ENCODE results near the gene CDHR1.
"Not testable (repeated sequence)": the region's sequence is repeated elsewhere in the genome, so short reads cannot be mapped to it uniquely, and the experiment has no call there.

Gene CDHR1

GRCh38 chr10:84194424-84195043 lies at the start of gene CDHR1:
Gene CDHR1 (plus strand): TSS chr10:84194537. CDS start chr10:84194761, 224 bp downstream.
- no peak for DNase-seq (ENCODE audit: low read depth)

GRCh38 chr10:84147347-84147746 lies 47.0 kb upstream of the CDHR1 start:
- DNase-seq (ENCODE audit: low read depth) = no peak

- peak; percentile 49 for DNase-seq (ENCODE audit: low read depth)
Observed at GRCh38 chr10:84148006-84148597, 46.2 kb upstream of the CDHR1 start.

- DNase-seq (ENCODE audit: low read depth) = no peak
Observed at GRCh38 chr10:84149854-84150253, 44.5 kb upstream of the CDHR1 start.

GRCh38 chr10:84152769-84153168 lies 41.6 kb upstream of the CDHR1 start:
- no peak for DNase-seq (ENCODE audit: low read depth)

GRCh38 chr10:84155521-84155920 lies 38.8 kb upstream of the CDHR1 start:
- no peak for DNase-seq (ENCODE audit: low read depth)

GRCh38 chr10:84156009-84156408 lies 38.3 kb upstream of the CDHR1 start:
- DNase-seq (ENCODE audit: low read depth) = no peak

GRCh38 chr10:84156768-84157167 lies 37.6 kb upstream of the CDHR1 start:
- DNase-seq (ENCODE audit: low read depth) = peak; percentile 43

GRCh38 chr10:84158061-84158460 lies 36.3 kb upstream of the CDHR1 start:
- no peak for DNase-seq (ENCODE audit: low read depth)

GRCh38 chr10:84158550-84158949 lies 35.8 kb upstream of the CDHR1 start:
- no peak for DNase-seq (ENCODE audit: low read depth)

GRCh38 chr10:84159076-84159685 lies 35.2 kb upstream of the CDHR1 start:
- DNase-seq (ENCODE audit: low read depth) = no peak

GRCh38 chr10:84160663-84161362 lies 33.5 kb upstream of the CDHR1 start:
- DNase-seq (ENCODE audit: low read depth) = no peak

GRCh38 chr10:84163996-84164395 lies 30.3 kb upstream of the CDHR1 start:
- no peak for DNase-seq (ENCODE audit: low read depth)

- DNase-seq (ENCODE audit: low read depth) = no peak
Observed at GRCh38 chr10:84164442-84164841, 29.9 kb upstream of the CDHR1 start.

- DNase-seq (ENCODE audit: low read depth) = no peak
Observed at GRCh38 chr10:84166620-84167288, 27.6 kb upstream of the CDHR1 start.

- DNase-seq (ENCODE audit: low read depth) = not testable (repeated sequence)
Observed at GRCh38 chr10:84167289-84167653, 27.1 kb upstream of the CDHR1 start.

GRCh38 chr10:84168382-84168781 lies 26.0 kb upstream of the CDHR1 start:
- DNase-seq (ENCODE audit: low read depth) = not testable (repeated sequence)

GRCh38 chr10:84171237-84171636 lies 23.1 kb upstream of the CDHR1 start:
- not testable (repeated sequence) for DNase-seq (ENCODE audit: low read depth)

GRCh38 chr10:84171700-84172466 lies 22.5 kb upstream of the CDHR1 start:
- DNase-seq (ENCODE audit: low read depth) = not testable (repeated sequence)

- no peak for DNase-seq (ENCODE audit: low read depth)
Observed at GRCh38 chr10:84172467-84173356, 21.6 kb upstream of the CDHR1 start.

GRCh38 chr10:84173501-84173929 lies 20.8 kb upstream of the CDHR1 start, which contains the start of gene GPR15LG:
Gene GPR15LG (plus strand): TSS chr10:84173801. CDS start chr10:84173852, 51 bp downstream.
- DNase-seq (ENCODE audit: low read depth) = no peak
